Stimulated activated CD8-positive, alpha-beta memory T cell treated with anti-CD3 and anti-CD28 coated beads, Interleukin-7, amount 100 ng/mL, for 48 hours (primary cell): ENCODE measurements around the gene NAA50.

Experiments
- DNase-seq, 2 donors: peaks; one replicate each; pipeline ENCODE4 v3.0.0-alpha.2; 2020; ENCODE audit warnings: low read depth in 1 of 2; ENCODE audit errors: extremely low read depth in 1 of 2

Gene NAA50

DNA sequence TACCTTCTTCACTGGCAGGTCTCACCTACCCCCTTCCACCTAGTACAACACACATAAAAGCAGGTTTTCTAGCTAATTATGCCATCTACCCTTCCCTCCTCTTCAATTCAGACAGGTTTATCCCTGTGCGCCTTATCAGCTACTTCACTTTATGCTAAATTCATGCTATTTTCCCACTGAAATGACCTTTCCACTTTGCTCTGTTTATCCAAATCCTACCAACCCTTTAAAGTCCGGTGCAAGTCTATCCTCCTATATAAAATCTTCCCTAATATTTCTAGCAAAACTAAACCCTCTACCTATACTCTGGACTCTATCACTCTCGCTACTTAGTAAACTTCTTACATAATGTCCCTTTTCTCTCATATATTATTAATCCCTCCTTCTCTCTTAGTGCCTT lies 55.6 kb downstream of the NAA50 start:
- DNase-seq = no peak

DNA sequence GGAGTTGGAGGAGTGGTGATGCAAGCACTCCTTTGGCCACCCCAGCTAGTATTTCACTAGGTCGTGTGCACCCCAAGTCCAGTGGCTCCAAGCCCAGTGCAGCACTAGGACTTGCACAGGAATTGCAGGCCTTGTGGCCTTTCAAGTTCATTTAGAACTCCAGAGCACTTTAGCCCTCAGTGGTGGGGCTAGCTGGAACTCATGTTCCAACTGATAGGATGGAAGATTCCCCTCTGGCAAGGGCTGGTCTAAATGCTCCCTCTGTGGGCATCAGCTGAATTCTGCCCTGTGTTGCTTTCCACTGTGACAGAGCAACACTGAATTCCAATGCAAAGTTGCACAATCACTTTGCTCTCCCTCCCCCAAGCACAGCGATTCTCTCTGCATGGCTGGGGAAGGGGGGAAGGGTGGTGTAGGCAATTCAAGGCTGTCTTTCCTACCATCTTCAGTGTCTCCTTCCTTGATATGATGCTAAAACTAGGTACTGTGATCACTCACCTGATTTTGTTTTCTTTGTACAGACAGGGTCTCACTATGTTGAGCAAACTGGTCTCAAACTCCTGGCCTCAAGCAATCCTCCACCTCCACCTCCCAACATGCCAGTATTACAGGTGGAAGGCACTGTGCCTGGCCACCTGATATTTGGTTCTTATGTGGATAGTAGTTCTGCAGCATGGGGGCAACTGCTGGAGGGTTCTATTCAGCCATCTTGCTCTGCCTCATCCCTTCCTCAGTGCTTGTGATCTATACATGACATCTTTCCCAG lies 59.9 kb downstream of the NAA50 start:
- no peak for DNase-seq

DNA sequence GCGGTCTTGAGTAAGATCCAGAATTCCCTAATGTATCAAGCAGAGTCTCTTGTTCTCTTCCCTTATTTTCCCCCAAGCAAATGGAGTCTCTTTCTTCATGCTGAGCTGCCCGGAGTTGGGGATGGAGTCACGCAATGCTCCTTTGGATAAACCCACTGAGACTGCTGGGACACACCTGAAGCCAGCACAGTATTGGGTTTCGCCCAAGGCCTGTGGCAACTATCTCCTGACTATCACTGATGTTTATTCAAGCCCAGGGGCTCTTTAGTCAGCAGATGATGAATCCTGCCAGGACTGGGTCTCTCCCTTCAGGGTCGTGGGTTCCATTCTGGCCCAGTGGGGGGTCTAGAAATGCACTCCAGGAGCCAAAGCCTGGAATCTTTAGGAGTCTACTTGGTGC lies 60.9 kb downstream of the NAA50 start:
- DNase-seq = no peak

DNA sequence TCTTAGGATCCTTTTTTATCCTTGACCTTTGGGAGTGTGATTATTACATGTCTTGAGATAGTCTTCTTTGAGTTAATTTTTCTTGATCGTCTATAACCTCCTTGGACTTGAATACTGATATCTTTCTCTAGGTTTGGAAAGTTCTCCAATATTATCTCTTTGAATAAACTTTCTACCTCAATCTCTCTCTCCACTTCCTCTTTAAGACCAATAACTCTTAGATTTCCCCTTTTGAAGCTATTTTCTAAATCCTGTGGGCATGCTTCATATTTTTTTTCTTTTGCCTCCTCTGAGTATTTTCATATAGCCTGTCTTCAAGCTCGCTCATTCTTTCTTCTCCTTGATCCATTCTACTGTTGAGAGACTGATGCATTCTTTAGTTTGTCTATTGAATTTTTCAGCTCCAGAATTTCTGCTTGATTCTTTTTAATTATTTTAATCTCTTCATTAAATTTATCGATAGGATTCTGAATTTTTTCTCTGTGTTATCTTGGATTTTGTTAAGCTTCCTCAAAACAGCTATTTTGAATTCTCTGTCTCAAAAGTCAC lies 61.7 kb downstream of the NAA50 start:
- no peak for DNase-seq

DNA sequence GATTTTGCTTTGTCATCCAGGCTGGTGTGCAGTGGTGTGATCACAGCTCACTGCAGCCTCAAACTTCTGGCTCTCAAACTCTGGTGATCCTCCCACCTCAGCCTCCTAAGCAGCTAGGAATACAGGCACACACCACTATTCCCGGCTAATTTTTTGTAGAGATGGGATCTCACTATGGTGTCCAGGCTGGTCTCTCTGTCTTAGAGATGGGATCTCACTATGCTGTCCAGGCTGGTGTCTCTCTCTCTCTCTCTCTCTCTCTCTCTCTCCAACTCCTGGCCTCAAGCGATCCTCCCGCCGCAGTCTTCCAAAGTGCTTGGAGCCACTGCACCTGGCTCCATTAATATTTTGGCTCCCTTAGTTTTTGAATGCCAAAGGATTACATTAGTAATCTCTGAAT lies 67.3 kb downstream of the NAA50 start:
- no peak for DNase-seq

DNA sequence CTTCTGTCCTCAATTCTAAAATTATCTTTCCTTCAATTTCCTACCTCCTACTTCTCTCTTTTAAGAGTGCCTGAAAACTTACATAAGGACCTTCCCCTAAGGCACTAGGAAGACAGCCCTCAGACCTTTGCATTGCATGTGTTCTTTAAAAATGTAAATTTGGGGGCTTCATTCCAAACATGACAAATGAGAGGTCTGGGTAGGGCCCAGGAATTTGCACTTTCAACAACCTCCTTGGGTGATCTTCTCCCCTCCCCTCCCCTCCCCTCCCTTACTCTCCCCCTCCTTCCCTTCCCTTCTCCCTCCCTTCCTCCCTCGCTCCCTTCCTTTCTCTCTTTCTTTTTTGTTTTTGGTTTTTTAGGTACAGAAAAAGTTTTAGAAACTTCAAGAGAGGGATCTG lies 68.3 kb downstream of the NAA50 start:
- DNase-seq = no peak

DNA sequence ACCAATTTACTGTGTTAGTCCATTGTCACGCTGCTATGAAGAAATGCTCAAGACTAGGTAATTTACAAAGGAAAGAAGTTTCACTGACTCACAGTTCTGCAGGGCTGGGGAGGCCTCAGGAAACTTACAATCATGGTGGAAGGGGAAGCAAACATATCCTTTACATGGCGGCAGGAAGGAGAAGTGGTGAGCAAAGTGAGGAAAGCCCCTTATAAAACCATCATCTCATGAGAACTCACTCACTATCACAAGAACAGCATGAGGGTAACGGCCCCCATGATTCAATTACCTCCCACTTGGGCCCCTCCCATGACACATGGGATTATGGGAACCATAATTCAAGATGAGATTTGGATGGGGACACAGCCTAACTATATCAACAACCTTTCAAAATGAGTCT lies 69.8 kb downstream of the NAA50 start:
- no peak for DNase-seq

DNA sequence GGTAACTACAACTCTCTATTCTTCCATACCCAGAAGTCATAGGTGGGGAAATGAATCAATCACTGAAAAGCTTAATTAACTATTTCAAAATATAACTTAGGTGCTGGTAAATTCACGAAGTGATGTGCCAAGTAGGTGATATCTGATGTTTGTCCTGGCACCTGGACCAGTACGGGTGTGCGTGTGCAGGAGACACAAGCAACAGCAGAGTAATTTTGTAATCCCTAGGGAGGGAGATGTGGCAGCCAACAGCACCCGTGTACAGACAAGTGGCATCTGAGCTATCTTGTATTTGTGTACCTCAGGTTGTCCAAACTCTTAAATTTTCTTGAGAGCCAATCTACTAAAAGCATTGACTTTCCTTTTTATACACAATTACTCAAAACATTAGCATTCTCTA lies 72.5 kb downstream of the NAA50 start:
- no peak for DNase-seq

DNA sequence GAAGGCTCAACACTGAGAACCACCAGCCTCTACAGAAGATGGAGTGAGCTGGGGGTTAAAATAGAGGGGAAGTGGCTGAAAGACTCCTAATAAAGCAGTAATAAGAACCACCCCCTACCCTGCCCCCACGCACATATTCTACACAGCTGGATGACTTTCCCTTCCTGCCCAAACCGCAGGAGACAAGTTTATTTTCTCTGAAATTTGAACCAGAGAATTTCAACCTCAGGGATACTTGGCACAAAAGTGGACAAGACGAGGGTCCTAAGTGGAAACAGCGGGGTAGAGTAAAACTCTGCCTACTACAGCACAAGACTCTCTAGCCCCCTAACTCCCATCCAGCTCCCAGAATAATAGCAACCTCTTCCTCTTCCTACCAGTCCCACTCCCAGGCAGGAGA lies 78.0 kb downstream of the NAA50 start:
- DNase-seq = no peak
